ENCODE data around the gene MXRA5. TPM values are rescaled to one million over a fixed set of nuclear protein-coding genes. Genes with fewer than 3 reads are reported as not detected.

The MXRA5 gene
- total RNA-seq, 1 experiment from 2014 or later, result 2.8 TPM

- Mint-ChIP-seq H3K4me3 (no peak overlapping the region), H3K27me3 (ENCODE audit: low read depth) (peaks cover 7% of the 10 kb centered on the region), H3K27ac (no peak overlapping the region), H3K4me1 (peaks cover 11% of the 10 kb centered on the region), H3K9me3 (peaks cover 7% of the 10 kb centered on the region; the same call in 1 of the 2 replicates), H3K36me3 (no peaks in the 10 kb centered on the region)
- DNase-seq (ENCODE audit: low spot score), result no peak
- no peak for ATAC-seq
- POLR2A ChIA-PET, result no interaction called here
- TF ChIP-seq, protein P1, sequence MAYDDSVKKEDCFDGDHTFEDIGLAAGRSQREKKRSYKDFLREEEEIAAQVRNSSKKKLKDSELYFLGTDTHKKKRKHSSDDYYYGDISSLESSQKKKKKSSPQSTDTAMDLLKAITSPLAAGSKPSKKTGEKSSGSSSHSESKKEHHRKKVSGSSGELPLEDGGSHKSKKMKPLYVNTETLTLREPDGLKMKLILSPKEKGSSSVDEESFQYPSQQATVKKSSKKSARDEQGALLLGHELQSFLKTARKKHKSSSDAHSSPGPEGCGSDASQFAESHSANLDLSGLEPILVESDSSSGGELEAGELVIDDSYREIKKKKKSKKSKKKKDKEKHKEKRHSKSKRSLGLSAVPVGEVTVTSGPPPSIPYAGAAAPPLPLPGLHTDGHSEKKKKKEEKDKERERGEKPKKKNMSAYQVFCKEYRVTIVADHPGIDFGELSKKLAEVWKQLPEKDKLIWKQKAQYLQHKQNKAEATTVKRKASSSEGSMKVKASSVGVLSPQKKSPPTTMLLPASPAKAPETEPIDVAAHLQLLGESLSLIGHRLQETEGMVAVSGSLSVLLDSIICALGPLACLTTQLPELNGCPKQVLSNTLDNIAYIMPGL (CRISPR knock-in tag; IDR thresholded peaks at IDR 0.05), result no peak
- CTCF ChIA-PET, result no interaction called here
Observed at GRCh38 chrX:3293251-3293650, 53.2 kb downstream of the MXRA5 start.

- DNase-seq (ENCODE audit: low spot score), result no peak
- H3K4me3 Mint-ChIP-seq, result no peak overlapping the region
- ChIA-PET POLR2A (no interaction called here), CTCF (no interaction called here)
- H3K4me1 Mint-ChIP-seq, result peaks cover 17% of the 10 kb centered on the region
- ATAC-seq, result no peak
- H3K9me3 Mint-ChIP-seq, result peaks cover 4% of the 10 kb centered on the region; the same call in 1 of the 2 replicates
- TF ChIP-seq, protein P2, sequence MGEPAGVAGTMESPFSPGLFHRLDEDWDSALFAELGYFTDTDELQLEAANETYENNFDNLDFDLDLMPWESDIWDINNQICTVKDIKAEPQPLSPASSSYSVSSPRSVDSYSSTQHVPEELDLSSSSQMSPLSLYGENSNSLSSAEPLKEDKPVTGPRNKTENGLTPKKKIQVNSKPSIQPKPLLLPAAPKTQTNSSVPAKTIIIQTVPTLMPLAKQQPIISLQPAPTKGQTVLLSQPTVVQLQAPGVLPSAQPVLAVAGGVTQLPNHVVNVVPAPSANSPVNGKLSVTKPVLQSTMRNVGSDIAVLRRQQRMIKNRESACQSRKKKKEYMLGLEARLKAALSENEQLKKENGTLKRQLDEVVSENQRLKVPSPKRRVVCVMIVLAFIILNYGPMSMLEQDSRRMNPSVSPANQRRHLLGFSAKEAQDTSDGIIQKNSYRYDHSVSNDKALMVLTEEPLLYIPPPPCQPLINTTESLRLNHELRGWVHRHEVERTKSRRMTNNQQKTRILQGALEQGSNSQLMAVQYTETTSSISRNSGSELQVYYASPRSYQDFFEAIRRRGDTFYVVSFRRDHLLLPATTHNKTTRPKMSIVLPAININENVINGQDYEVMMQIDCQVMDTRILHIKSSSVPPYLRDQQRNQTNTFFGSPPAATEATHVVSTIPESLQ (CRISPR knock-in tag; IDR thresholded peaks at IDR 0.05), result no peak
- TF ChIP-seq ZNF512 (CRISPR knock-in tag; IDR thresholded peaks at IDR 0.05; ENCODE audit: borderline replicate concordance) (no peak), RORB (CRISPR knock-in tag; IDR thresholded peaks at IDR 0.05) (no peak), RELA (CRISPR knock-in tag; IDR thresholded peaks at IDR 0.05; ENCODE audit: borderline replicate concordance) (no peak), ZNF121 (CRISPR knock-in tag; IDR thresholded peaks at IDR 0.05) (no peak), ZSCAN18 (CRISPR knock-in tag; IDR thresholded peaks at IDR 0.05) (no peak), SMAD4 (CRISPR knock-in tag; IDR thresholded peaks at IDR 0.05) (no peak), CTCF (IDR thresholded peaks at IDR 0.05) (no peak)
- TF ChIP-seq, protein P3, sequence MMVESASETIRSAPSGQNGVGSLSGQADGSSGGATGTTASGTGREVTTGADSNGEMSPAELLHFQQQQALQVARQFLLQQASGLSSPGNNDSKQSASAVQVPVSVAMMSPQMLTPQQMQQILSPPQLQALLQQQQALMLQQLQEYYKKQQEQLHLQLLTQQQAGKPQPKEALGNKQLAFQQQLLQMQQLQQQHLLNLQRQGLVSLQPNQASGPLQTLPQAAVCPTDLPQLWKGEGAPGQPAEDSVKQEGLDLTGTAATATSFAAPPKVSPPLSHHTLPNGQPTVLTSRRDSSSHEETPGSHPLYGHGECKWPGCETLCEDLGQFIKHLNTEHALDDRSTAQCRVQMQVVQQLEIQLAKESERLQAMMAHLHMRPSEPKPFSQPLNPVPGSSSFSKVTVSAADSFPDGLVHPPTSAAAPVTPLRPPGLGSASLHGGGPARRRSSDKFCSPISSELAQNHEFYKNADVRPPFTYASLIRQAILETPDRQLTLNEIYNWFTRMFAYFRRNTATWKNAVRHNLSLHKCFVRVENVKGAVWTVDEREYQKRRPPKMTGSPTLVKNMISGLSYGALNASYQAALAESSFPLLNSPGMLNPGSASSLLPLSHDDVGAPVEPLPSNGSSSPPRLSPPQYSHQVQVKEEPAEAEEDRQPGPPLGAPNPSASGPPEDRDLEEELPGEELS (CRISPR knock-in tag; IDR thresholded peaks at IDR 0.05), result no peak
- TF ChIP-seq, protein P4, sequence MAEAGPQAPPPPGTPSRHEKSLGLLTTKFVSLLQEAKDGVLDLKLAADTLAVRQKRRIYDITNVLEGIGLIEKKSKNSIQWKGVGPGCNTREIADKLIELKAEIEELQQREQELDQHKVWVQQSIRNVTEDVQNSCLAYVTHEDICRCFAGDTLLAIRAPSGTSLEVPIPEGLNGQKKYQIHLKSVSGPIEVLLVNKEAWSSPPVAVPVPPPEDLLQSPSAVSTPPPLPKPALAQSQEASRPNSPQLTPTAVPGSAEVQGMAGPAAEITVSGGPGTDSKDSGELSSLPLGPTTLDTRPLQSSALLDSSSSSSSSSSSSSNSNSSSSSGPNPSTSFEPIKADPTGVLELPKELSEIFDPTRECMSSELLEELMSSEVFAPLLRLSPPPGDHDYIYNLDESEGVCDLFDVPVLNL (CRISPR knock-in tag; IDR thresholded peaks at IDR 0.05; ENCODE audit: borderline replicate concordance, low read depth), result no peak
- H3K27ac Mint-ChIP-seq, result no peak overlapping the region
- H3K36me3 Mint-ChIP-seq, result no peaks in the 10 kb centered on the region
- H3K27me3 Mint-ChIP-seq (ENCODE audit: low read depth), result 0 out of 2 replicates have a peak, but pooled peaks cover 2% of the 10 kb centered on the region
Observed at GRCh38 chrX:3290561-3290960, 55.9 kb downstream of the MXRA5 start.

All from WTC11 (cell line).